Memory B cell (primary cell): ENCODE measurements around the gene SOX10.

Experiments used
- ATAC-seq: fragments of 150-1000 bp; cut with Tn5 transposase; 2 replicates; pipeline ENCODE4 v1.10.0; 2021; ENCODE audit warnings: low read depth, mild to moderate bottlenecking, moderate library complexity
- DNase-seq, 2 donors: peaks; one replicate each; pipeline ENCODE4 v3.0.0; 2022; ENCODE audit warnings: low spot score in 2 of 2
- H3K27ac Mint-ChIP-seq: one replicate; pipeline ENCODE4 v1.8.0; 2022; ENCODE audit warnings: mild to moderate bottlenecking, moderate library complexity, mixed read lengths
- H3K27me3 Mint-ChIP-seq: one replicate; pipeline ENCODE4 v1.8.0; 2022; ENCODE audit warnings: mixed read lengths
- H3K36me3 Mint-ChIP-seq: one replicate; pipeline ENCODE4 v1.8.0; 2022; ENCODE audit warnings: mild to moderate bottlenecking, mixed read lengths
- H3K4me1 Mint-ChIP-seq: one replicate; pipeline ENCODE4 v1.8.0; 2022; ENCODE audit warnings: mixed read lengths
- H3K4me3 Mint-ChIP-seq: one replicate; pipeline ENCODE4 v1.8.0; 2022; ENCODE audit warnings: mild to moderate bottlenecking, moderate library complexity, mixed read lengths
- H3K9me3 Mint-ChIP-seq: one replicate; pipeline ENCODE4 v1.8.0; 2022; ENCODE audit warnings: mixed read lengths

Gene SOX10

GRCh38 chr22:38021206-38021605, 36.9 kb upstream of the SOX10 start:
- no peak for ATAC-seq
- Mint-ChIP-seq H3K4me1 (no peaks in the 10 kb centered on the region), H3K27ac (no peak overlapping the region), H3K4me3 (no peak overlapping the region), H3K36me3 (peaks cover 2% of the 10 kb centered on the region), H3K9me3 (no peaks in the 10 kb centered on the region), H3K27me3 (peaks cover 13% of the 10 kb centered on the region)
- DNase-seq = no peak

DNA sequence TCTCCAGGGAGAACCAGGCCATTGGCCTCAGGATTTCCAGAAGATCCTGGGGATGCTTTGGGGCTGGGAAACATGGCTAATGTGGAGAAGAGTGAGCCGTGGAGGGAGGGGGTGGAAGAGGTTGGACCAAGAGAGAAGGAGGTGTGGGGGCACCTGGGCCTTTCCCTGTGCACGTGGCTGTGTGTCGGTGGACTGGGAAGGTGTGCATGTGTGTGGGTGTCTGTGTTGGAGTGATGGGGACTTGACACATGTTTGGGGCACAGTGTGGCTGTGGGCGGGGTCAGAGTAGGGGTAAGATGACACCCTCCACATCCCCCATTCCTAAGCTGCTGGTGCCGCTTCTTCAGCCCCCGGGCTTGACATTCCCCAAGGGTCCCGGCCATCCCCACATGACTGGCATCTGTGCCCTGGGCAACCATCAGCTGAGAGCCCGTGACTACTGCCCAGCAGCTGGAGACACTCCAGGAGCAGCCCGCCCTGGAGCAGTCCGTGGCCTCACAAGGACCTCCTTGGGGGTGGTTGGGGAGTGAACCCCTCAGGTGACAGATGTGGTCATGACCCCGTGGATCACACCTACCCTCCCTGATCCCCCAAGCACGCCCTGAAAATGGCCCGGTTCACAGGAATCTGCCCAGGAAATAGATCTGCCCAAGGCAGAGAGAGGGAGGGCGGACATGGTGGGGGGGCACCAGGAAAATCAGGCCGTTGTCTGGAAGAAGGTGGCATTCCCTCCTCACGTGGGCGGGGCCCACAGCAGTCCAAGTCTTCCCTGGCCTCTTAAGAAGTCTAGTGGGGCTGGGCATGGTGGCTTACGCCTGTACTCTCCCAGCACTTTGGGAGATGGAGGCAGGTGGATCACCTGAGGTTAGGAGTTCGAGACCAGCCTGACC, 34.8 kb upstream of the SOX10 start:
- Mint-ChIP-seq H3K27ac (no peak overlapping the region), H3K4me3 (no peak overlapping the region), H3K27me3 (peaks cover 4% of the 10 kb centered on the region), H3K36me3 (no peaks in the 10 kb centered on the region), H3K4me1 (no peaks in the 10 kb centered on the region), H3K9me3 (no peaks in the 10 kb centered on the region)
- ATAC-seq (no peak), DNase-seq (no peak)

- no peaks in the 10 kb centered on the region for H3K36me3 Mint-ChIP-seq
- DNase-seq = no peak
- H3K4me1 Mint-ChIP-seq = no peaks in the 10 kb centered on the region
- no peak for ATAC-seq
- peaks cover 4% of the 10 kb centered on the region for H3K27me3 Mint-ChIP-seq
- no peak overlapping the region for H3K4me3 Mint-ChIP-seq
- no peaks in the 10 kb centered on the region for H3K9me3 Mint-ChIP-seq
- H3K27ac Mint-ChIP-seq = no peak overlapping the region
Measured at GRCh38 chr22:38017939-38018885, 33.9 kb upstream of the SOX10 start.

DNA sequence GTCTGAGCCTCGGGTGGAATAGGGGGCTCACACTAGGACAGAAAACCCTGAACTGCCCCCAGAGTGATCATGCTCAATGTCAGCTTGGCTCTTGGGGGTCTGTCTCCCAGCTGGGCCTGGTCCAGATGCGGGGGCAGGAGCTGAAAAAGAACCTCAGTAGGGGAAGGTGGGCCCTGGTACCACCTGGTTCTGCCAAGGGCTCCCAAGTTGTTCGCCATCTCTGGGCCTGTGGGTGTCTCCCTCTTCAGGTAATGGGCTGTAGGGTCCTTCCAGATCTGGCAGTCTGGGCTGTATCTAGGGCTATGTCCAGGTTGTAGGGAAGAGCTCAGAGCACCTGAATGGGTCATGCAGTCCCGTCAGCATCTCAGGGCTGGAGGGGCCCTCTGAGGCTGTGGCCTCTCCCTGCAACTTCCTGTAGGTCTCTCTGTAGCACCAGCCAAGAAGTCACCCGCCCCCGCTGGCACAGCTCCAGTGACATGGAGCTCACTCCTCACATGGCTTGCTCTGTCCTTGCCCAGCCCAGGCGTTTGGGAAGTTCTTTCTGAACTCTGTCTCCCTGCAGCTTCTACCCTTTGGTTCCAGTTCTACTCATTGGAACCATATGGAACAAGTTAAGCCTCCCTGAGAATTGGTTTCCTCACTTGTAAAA, 33.0 kb upstream of the SOX10 start:
- Mint-ChIP-seq H3K27ac (no peak overlapping the region), H3K4me1 (no peaks in the 10 kb centered on the region), H3K36me3 (no peaks in the 10 kb centered on the region), H3K4me3 (no peak overlapping the region), H3K9me3 (no peaks in the 10 kb centered on the region), H3K27me3 (peaks cover 4% of the 10 kb centered on the region)
- ATAC-seq = no peak
- DNase-seq = no peak

- H3K9me3 Mint-ChIP-seq = no peaks in the 10 kb centered on the region
- no peak overlapping the region for H3K27ac Mint-ChIP-seq
- peaks cover 4% of the 10 kb centered on the region for H3K27me3 Mint-ChIP-seq
- H3K4me3 Mint-ChIP-seq = no peak overlapping the region
- no peaks in the 10 kb centered on the region for H3K4me1 Mint-ChIP-seq
- no peak for ATAC-seq
- no peak for DNase-seq
- no peaks in the 10 kb centered on the region for H3K36me3 Mint-ChIP-seq
Measured at GRCh38 chr22:38016182-38017151, 32.1 kb upstream of the SOX10 start.

- H3K27ac Mint-ChIP-seq = no peak overlapping the region
- no peak overlapping the region for H3K4me3 Mint-ChIP-seq
- no peak for ATAC-seq
- no peak for DNase-seq
- no peaks in the 10 kb centered on the region for H3K4me1 Mint-ChIP-seq
- H3K9me3 Mint-ChIP-seq = no peaks in the 10 kb centered on the region
- H3K36me3 Mint-ChIP-seq = no peaks in the 10 kb centered on the region
- H3K27me3 Mint-ChIP-seq = peaks cover 4% of the 10 kb centered on the region
Measured at GRCh38 chr22:38014083-38014482, 29.7 kb upstream of the SOX10 start.

DNA sequence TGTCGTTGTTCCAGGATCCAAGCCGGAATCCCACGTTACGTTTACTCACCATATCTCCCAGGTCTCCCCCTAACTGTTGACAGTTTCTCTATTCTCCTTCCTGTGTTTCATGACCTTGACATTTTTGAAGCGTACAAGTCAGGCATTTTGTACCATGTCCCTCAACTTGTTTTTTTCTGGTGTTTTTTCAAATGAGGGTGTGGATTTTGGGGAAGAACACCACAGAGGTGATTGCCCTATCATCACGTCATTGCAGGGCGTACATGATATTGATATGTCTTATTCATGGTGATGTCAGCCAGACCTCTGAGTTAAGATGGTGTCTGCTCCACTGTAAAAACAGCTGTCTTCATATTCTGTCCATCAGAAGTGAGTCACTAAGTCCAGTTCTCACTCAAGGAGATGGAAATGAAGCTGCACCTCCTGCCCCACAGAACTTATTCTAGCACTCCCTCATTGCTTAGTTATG, 28.3 kb upstream of the SOX10 start:
- no peak for ATAC-seq
- no peaks in the 10 kb centered on the region for H3K9me3 Mint-ChIP-seq
- peaks cover 2% of the 10 kb centered on the region for H3K27me3 Mint-ChIP-seq
- no peak for DNase-seq
- H3K4me3 Mint-ChIP-seq = no peak overlapping the region
- H3K4me1 Mint-ChIP-seq = peaks cover 3% of the 10 kb centered on the region
- H3K36me3 Mint-ChIP-seq = no peaks in the 10 kb centered on the region
- H3K27ac Mint-ChIP-seq = no peak overlapping the region

- no peaks in the 10 kb centered on the region for H3K27me3 Mint-ChIP-seq
- peaks cover 3% of the 10 kb centered on the region for H3K4me1 Mint-ChIP-seq
- no peak overlapping the region for H3K4me3 Mint-ChIP-seq
- H3K27ac Mint-ChIP-seq = peak overlapping the region; percentile 4
- ATAC-seq (no peak), DNase-seq (no peak)
- H3K36me3 Mint-ChIP-seq = no peaks in the 10 kb centered on the region
- H3K9me3 Mint-ChIP-seq = no peaks in the 10 kb centered on the region
Measured at GRCh38 chr22:38009000-38009806, 24.8 kb upstream of the SOX10 start.

GRCh38 chr22:38007330-38007902, 23.1 kb upstream of the SOX10 start:
- ATAC-seq (no peak), DNase-seq (no peak)
- H3K9me3 Mint-ChIP-seq = no peaks in the 10 kb centered on the region
- no peaks in the 10 kb centered on the region for H3K27me3 Mint-ChIP-seq
- no peaks in the 10 kb centered on the region for H3K36me3 Mint-ChIP-seq
- H3K4me1 Mint-ChIP-seq = peaks cover 3% of the 10 kb centered on the region
- H3K27ac Mint-ChIP-seq = no peak overlapping the region
- H3K4me3 Mint-ChIP-seq = no peak overlapping the region

- no peak for DNase-seq
- peaks cover 3% of the 10 kb centered on the region for H3K4me1 Mint-ChIP-seq
- no peak overlapping the region for H3K27ac Mint-ChIP-seq
- H3K27me3 Mint-ChIP-seq = no peaks in the 10 kb centered on the region
- no peaks in the 10 kb centered on the region for H3K9me3 Mint-ChIP-seq
- no peak for ATAC-seq
- H3K4me3 Mint-ChIP-seq = no peak overlapping the region
- no peaks in the 10 kb centered on the region for H3K36me3 Mint-ChIP-seq
Measured at GRCh38 chr22:38006906-38007305, 22.6 kb upstream of the SOX10 start.

GRCh38 chr22:38005943-38006342, 21.6 kb upstream of the SOX10 start:
- Mint-ChIP-seq H3K36me3 (no peaks in the 10 kb centered on the region), H3K27me3 (no peaks in the 10 kb centered on the region), H3K4me1 (peaks cover 3% of the 10 kb centered on the region), H3K9me3 (no peaks in the 10 kb centered on the region), H3K27ac (no peak overlapping the region), H3K4me3 (no peak overlapping the region)
- DNase-seq (no peak), ATAC-seq (no peak)

- H3K27me3 Mint-ChIP-seq = peaks cover 7% of the 10 kb centered on the region
- H3K9me3 Mint-ChIP-seq = no peaks in the 10 kb centered on the region
- peaks cover 3% of the 10 kb centered on the region for H3K36me3 Mint-ChIP-seq
- peak; percentile 26 for ATAC-seq
- peaks cover 20% of the 10 kb centered on the region for H3K4me1 Mint-ChIP-seq
- DNase-seq = no peak
- no peak overlapping the region for H3K27ac Mint-ChIP-seq
- no peak overlapping the region for H3K4me3 Mint-ChIP-seq
Measured at GRCh38 chr22:37999640-38000272, 15.4 kb upstream of the SOX10 start.
